ENCODE results near the gene SNRNP48. TPM values are rescaled to one million over a fixed set of nuclear protein-coding genes. Genes with fewer than 3 reads are reported as not detected.

SNRNP48 gene
- total and polyA plus RNA-seq, 2 of the 8 experiments (the other 6 are each of a cell fraction or from before 2014, with no cell fraction given), result 7.7 to 21.0 TPM

- no peaks in the 10 kb centered on the region for H3K79me2 ChIP-seq (ENCODE audit: control insufficient read depth in 1 of 2, insufficient read depth in 2 of 2, low read length in 2 of 2)
- no peaks in the 10 kb centered on the region for H3K4me1 ChIP-seq (replicated peaks in 1 of 4; ENCODE audit: control insufficient read depth in 3 of 4, insufficient read depth in 4 of 4, low read length in 3 of 4)
- no peaks in the 10 kb centered on the region for H3K79me1 ChIP-seq (ENCODE audit: low read depth, low read length)
- no peak overlapping the region for H2AFZ ChIP-seq (ENCODE audit: low read length)
- ChIA-PET CTCF (ENCODE audit: partially characterized antibody) (interaction anchor here (0.9 kb wide), 1 partner anchor 20 kb away, joined by 3 read pairs; no protein-coding TSS in a partner anchor), POLR2A (ENCODE audit: partially characterized antibody) (no interaction called here)
- no peak overlapping the region for H3K18ac ChIP-seq (ENCODE audit: extremely low read depth, low read length)
- no peak overlapping the region for H3K56ac ChIP-seq (replicated peaks; ENCODE audit: insufficient read length, low read depth, low read length)
- no peak overlapping the region for H4K8ac ChIP-seq (ENCODE audit: extremely low read depth, insufficient read depth, low read length)
- no peak overlapping the region for H3K9ac ChIP-seq (replicated peaks in 1 of 4; ENCODE audit: extremely low read depth in 1 of 4, low read depth in 3 of 4, low read length in 3 of 4)
- H2BK5ac ChIP-seq (ENCODE audit: low read depth, low read length), result no peak overlapping the region
- no peak overlapping the region for H3K27ac ChIP-seq (ENCODE audit: low read depth, low read length)
- DNase-seq (ENCODE audit: low read depth in 1 of 2, low spot score in 2 of 2) (no peak), FAIRE-seq (no peak)
- H2BK120ac ChIP-seq (replicated peaks; ENCODE audit: low read depth, low read length), result no peak overlapping the region
- H3K4me2 ChIP-seq (ENCODE audit: insufficient read depth in 1 of 2, low read depth in 2 of 2, low read length in 2 of 2), result no peak overlapping the region
- no peak overlapping the region for H2BK12ac ChIP-seq (ENCODE audit: low read depth, low read length)
- H3K4me3 ChIP-seq (ENCODE audit: extremely low read depth in 1 of 4, insufficient read depth in 2 of 4, low read depth in 3 of 4, low read length in 4 of 4), result no peak overlapping the region
- no peak overlapping the region for H2BK20ac ChIP-seq (ENCODE audit: low read length)
- no peak overlapping the region for H2BK15ac ChIP-seq (ENCODE audit: low read length)
- H4K91ac ChIP-seq (replicated peaks; ENCODE audit: insufficient read length, low read length), result no peak overlapping the region
- H3K36me3 ChIP-seq (ENCODE audit: control insufficient read depth in 2 of 4, insufficient read depth in 4 of 4, low read length in 3 of 4), result no peaks in the 10 kb centered on the region
- 92% methylated on average over 1 of the region's 1 CpG; no CpG with 5 or more reads in 1 of the 2 experiments for WGBS, 2 experiments (ENCODE audit: extremely low coverage in 1 of 2, insufficient coverage in 1 of 2, insufficient read length in 1 of 2, insufficient replicate concordance in 2 of 2, low coverage in 1 of 2, low lambda C conversion rate in 2 of 2, missing lambda C conversion rate in 1 of 2)
- H3K23me2 ChIP-seq (ENCODE audit: low read depth, low read length), result no peaks in the 10 kb centered on the region
- no peak overlapping the region for H2AK5ac ChIP-seq (ENCODE audit: low read depth, low read length)
- H3K9me3 ChIP-seq (ENCODE audit: insufficient read depth in 2 of 2, low read depth in 1 of 2, low read length in 1 of 2), result peaks cover 0 to 4% of the 10 kb centered on the region in 2 experiments; a peak in 1 of 4 replicates
- no peaks in the 10 kb centered on the region for H4K20me1 ChIP-seq (replicated peaks in 1 of 2; ENCODE audit: control insufficient read depth in 1 of 2, insufficient read depth in 2 of 2, low read length in 2 of 2)
- H4K5ac ChIP-seq (ENCODE audit: insufficient read length, low read depth, low read length), result no peak overlapping the region
- no peaks in the 10 kb centered on the region for H3K27me3 ChIP-seq (replicated peaks in 1 of 4; ENCODE audit: control insufficient read depth in 3 of 4, extremely low read depth in 1 of 4, insufficient read depth in 3 of 4, low read length in 3 of 4)
- no peak for TF ChIP-seq EGR1 (IDR thresholded peaks at IDR 0.05; ENCODE audit: borderline replicate concordance, low read depth, low read length)
- no peak for TF ChIP-seq KDM1A (IDR thresholded peaks at IDR 0.05; ENCODE audit: borderline replicate concordance, low read length)
- no peak for TF ChIP-seq RXRA (IDR thresholded peaks at IDR 0.05; ENCODE audit: insufficient read depth, low read depth, low read length)
- TF ChIP-seq PHF8 (conservative IDR thresholded peaks at IDR 0.05; ENCODE audit: low read depth, low read length), result no peak
- no peak for TF ChIP-seq GABPA (IDR thresholded peaks at IDR 0.05; ENCODE audit: borderline replicate concordance, insufficient read depth, low read length)
- no peak for TF ChIP-seq CBX5 (IDR thresholded peaks at IDR 0.05; ENCODE audit: low read depth, low read length)
- no peak overlapping the region for H3K23ac ChIP-seq (ENCODE audit: insufficient read length)
- H3K14ac ChIP-seq (ENCODE audit: insufficient read length), result no peak overlapping the region
- no peak overlapping the region for H3K4ac ChIP-seq (replicated peaks; ENCODE audit: insufficient read length, low read depth, low read length)
Measured at GRCh38 chr6:7636151-7636550, 46.2 kb downstream of the SNRNP48 start.

All from H1 (cell line).